Placental epithelial cell (primary cell): Measurements from ENCODE around the gene TOMM40. TPM values are rescaled to one million over a fixed set of nuclear protein-coding genes. Genes with fewer than 3 reads are reported as not detected.

Experiments used
- total RNA-seq: library from RNA; depleted of rRNA; stranded (reverse); fragments of >200 nt; gene quantifications from 2 replicates; pipeline ENCODE4 v1.2.3, GENCODE V29; 2012

The TOMM40 gene
- 20.0 and 50.5 TPM in 2 replicates for total RNA-seq

GRCh38 chr19:44891016-44891882 is at the start of gene TOMM40:
TOMM40 (plus strand) TSS chr19:44891254; CDS start chr19:44891416, 162 bp downstream.

GRCh38 chr19:44845612-44846454 is 45.2 kb upstream of the TOMM40 start, which contains the start of gene NECTIN2:
NECTIN2 (plus strand) TSS chr19:44846297; CDS start chr19:44846526, 229 bp downstream.

GRCh38 chr19:44905437-44906160 is 14.5 kb downstream of the TOMM40 start, which contains the start of gene APOE:
APOE (plus strand) TSS chr19:44905796; CDS start chr19:44906625, 829 bp downstream.

GRCh38 chr19:44914433-44915206 is 23.6 kb downstream of the TOMM40 start, which contains the start of gene APOC1:
APOC1 (plus strand) TSS chr19:44914608; CDS start chr19:44914892, 284 bp downstream.

GRCh38 chr19:44942067-44942571 is 51.1 kb downstream of the TOMM40 start, which contains the start of gene APOC4:
APOC4 (plus strand) TSS chr19:44942237; CDS start chr19:44942278, 41 bp downstream.

Other genes starting within 250 kb of the TOMM40 start
- gene PVR, start 247.3 kb upstream of the TOMM40 start, total RNA-seq, result 61.2 and 139 TPM in 2 replicates
- 3.4 and 3.5 TPM in 2 replicates for gene CEACAM19, start 219.8 kb upstream of the TOMM40 start, total RNA-seq
- gene CEACAM16, start 192.1 kb upstream of the TOMM40 start, total RNA-seq, result not detected in 2 replicates
- 3.1 TPM in 2 replicates for gene BCL3, start 142.5 kb upstream of the TOMM40 start, total RNA-seq
- 5.5 and 6.3 TPM in 2 replicates for gene CBLC, start 113.4 kb upstream of the TOMM40 start, total RNA-seq
- gene BCAM, start 82.2 kb upstream of the TOMM40 start, total RNA-seq, result 0.43 and 2.4 TPM in 2 replicates
- 97.9 and 98.9 TPM in 2 replicates for gene NECTIN2, start 45.0 kb upstream of the TOMM40 start, total RNA-seq
- 3.9 and 22.0 TPM in 2 replicates for gene APOE, start 14.5 kb downstream of the TOMM40 start, total RNA-seq
- gene APOC1, start 23.4 kb downstream of the TOMM40 start, total RNA-seq, result 0.79 TPM in 1 of 2 replicates, not detected in the other
- gene APOC4, start 51.0 kb downstream of the TOMM40 start, total RNA-seq, result not detected in 2 replicates
- gene APOC2, start 54.8 kb downstream of the TOMM40 start, total RNA-seq, result not detected in 2 replicates
- gene CLPTM1, start 64.1 kb downstream of the TOMM40 start, total RNA-seq, result 52.4 and 63.6 TPM in 2 replicates
- 2.4 and 3.8 TPM in 2 replicates for gene RELB, start 110.2 kb downstream of the TOMM40 start, total RNA-seq
- 23.3 and 23.6 TPM in 2 replicates for gene CLASRP, start 147.8 kb downstream of the TOMM40 start, total RNA-seq
- gene ZNF296, start 185.2 kb downstream of the TOMM40 start, total RNA-seq, result 0.43 and 0.79 TPM in 2 replicates
- 20.4 and 36.9 TPM in 2 replicates for gene GEMIN7, start 188.0 kb downstream of the TOMM40 start, total RNA-seq
- 34.2 and 42.2 TPM in 2 replicates for gene PPP1R37, start 201.9 kb downstream of the TOMM40 start, total RNA-seq